Measurements from ENCODE around the gene KRT5. TPM values are rescaled to one million over a fixed set of nuclear protein-coding genes. Genes with fewer than 3 reads are reported as not detected.

The KRT5 gene
- polyA plus RNA-seq, 1 of the 3 experiments (the other 2 are of a cell fraction): not detected

DNA sequence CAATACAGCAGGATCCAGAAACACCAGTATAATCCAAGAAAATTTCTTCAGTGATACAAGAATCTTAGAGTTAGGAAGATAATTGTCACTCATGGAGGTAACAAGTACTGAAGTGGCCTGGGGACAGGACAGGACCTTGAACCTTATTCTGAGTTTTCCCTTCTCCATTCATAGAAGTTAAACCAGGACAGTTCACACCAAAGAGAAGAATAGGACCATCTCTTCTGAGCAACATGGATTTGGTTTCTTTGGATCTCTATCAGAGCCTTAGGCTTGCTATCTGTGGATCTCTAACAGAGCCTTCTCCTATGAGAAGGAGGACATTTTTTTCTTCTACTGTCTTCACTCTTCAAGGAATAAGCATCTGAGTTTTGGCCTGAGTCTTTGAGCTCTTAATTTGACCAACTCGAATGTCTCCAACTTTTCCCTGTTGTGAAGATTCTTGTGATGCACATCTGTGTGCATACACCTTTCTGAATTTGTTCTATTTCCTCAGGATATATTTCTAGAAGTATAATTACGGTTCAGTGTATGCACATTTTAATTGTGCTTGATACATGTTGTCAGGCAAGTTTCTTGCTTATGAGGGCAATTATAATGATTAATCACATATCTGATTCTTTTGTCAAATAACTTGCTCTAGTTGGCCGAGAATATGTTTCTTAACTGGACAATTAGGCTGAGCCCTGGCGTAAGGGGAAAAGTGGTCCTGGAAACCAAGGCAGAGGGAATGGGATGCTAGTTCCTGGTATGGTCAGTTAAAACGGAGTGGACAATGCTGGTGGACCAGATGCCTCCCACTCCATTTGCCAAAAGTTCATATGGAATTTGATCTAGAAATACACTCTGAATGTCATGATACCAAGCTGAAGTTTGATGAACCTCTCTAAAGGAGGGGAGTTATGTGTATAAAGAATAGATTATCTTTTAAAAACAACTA is 33.8 kb downstream of the KRT5 start:
- Histone ChIP-seq H3K79me2 (ENCODE audit: insufficient read depth) (no peaks in the 10 kb centered on the region), H3K4me2 (no peak overlapping the region), H3K27ac (ENCODE audit: low read depth in 2 of 2, low read length in 1 of 2) (no peak overlapping the region), H3K9me3 (peaks cover 9% of the 10 kb centered on the region; the same call in 1 of the 2 replicates), H3K27me3 (ENCODE audit: insufficient read depth) (peaks cover 17% of the 10 kb centered on the region; the same call in 1 of the 2 replicates), H3F3A (replicated peaks; ENCODE audit: insufficient read depth) (no peaks in the 10 kb centered on the region), H3K9me2 (no peaks in the 10 kb centered on the region), H3K4me3 (ENCODE audit: low read depth in 2 of 2, low read length in 1 of 2) (no peak overlapping the region), H4K20me1 (ENCODE audit: insufficient read depth) (no peaks in the 10 kb centered on the region), H3K9ac (no peak overlapping the region), H3K4me1 (ENCODE audit: control insufficient read depth in 1 of 2, insufficient read depth in 2 of 2, low read depth in 1 of 2, low read length in 1 of 2) (no peaks in the 10 kb centered on the region), H2AFZ (ENCODE audit: low read depth) (no peak overlapping the region), H3K36me3 (replicated peaks in 1 of 2; ENCODE audit: control insufficient read depth in 1 of 2, insufficient read depth in 2 of 2, low read length in 1 of 2) (no peaks in the 10 kb centered on the region)
- ChIA-PET CTCF (no interaction called here), POLR2A (no interaction called here)
- WGBS (ENCODE audit: low lambda C conversion rate): 4% methylated on average over 5 of the region's 5 CpGs
- TF ChIP-seq JUND (IDR thresholded peaks at IDR 0.05) (no peak), EP300 (IDR thresholded peaks at IDR 0.05; ENCODE audit: borderline replicate concordance in 1 of 2, low read depth in 1 of 2, low read length in 1 of 2) (no peak), RFX5 (IDR thresholded peaks at IDR 0.05; ENCODE audit: low read length) (no peak), TAF1 (IDR thresholded peaks at IDR 0.05; ENCODE audit: borderline replicate concordance, low read depth, low read length) (no peak), FOSL2 (IDR thresholded peaks at IDR 0.05; ENCODE audit: borderline replicate concordance, low read depth) (no peak), RCOR1 (IDR thresholded peaks at IDR 0.05; ENCODE audit: low read length) (no peak), EZH2phosphoT487 (IDR thresholded peaks at IDR 0.05; ENCODE audit: borderline replicate concordance, low read depth) (no peak), RXRA (IDR thresholded peaks at IDR 0.05; ENCODE audit: borderline replicate concordance, low read depth) (no peak)
- TF ChIP-seq, protein P1, sequence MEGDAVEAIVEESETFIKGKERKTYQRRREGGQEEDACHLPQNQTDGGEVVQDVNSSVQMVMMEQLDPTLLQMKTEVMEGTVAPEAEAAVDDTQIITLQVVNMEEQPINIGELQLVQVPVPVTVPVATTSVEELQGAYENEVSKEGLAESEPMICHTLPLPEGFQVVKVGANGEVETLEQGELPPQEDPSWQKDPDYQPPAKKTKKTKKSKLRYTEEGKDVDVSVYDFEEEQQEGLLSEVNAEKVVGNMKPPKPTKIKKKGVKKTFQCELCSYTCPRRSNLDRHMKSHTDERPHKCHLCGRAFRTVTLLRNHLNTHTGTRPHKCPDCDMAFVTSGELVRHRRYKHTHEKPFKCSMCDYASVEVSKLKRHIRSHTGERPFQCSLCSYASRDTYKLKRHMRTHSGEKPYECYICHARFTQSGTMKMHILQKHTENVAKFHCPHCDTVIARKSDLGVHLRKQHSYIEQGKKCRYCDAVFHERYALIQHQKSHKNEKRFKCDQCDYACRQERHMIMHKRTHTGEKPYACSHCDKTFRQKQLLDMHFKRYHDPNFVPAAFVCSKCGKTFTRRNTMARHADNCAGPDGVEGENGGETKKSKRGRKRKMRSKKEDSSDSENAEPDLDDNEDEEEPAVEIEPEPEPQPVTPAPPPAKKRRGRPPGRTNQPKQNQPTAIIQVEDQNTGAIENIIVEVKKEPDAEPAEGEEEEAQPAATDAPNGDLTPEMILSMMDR (IDR thresholded peaks at IDR 0.05): no peak
- TF ChIP-seq, protein P2, sequence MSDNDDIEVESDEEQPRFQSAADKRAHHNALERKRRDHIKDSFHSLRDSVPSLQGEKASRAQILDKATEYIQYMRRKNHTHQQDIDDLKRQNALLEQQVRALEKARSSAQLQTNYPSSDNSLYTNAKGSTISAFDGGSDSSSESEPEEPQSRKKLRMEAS (IDR thresholded peaks at IDR 0.05; ENCODE audit: low read depth): no peak
- TF ChIP-seq, protein P3, sequence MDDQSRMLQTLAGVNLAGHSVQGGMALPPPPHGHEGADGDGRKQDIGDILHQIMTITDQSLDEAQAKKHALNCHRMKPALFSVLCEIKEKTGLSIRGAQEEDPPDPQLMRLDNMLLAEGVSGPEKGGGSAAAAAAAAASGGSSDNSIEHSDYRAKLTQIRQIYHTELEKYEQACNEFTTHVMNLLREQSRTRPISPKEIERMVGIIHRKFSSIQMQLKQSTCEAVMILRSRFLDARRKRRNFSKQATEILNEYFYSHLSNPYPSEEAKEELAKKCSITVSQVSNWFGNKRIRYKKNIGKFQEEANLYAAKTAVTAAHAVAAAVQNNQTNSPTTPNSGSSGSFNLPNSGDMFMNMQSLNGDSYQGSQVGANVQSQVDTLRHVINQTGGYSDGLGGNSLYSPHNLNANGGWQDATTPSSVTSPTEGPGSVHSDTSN (IDR thresholded peaks at IDR 0.05): no peak
- no peak for DNase-seq

DNA sequence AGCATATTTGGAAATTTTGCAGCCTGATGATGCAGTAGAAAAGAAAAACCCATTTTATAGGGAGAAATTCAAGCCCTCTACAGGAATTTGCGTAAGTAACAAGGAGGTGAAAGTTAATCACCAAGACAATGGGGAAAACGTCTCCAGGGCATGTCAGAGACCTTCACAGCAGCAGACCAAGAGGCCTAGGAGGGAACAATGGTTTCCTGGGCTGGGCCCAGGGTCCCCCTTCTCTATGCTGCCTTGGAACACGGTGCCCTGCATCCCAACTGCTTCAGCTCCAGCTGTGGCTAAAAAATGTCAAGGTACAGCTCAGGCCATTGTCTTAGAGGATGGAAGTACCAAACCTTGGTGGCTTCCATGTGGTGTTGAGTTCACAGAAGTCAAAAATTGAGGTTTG is 40.1 kb downstream of the KRT5 start:
- no peaks in the 10 kb centered on the region for H4K20me1 ChIP-seq (ENCODE audit: insufficient read depth)
- no peaks in the 10 kb centered on the region for H3K9me2 ChIP-seq
- H3K79me2 ChIP-seq (ENCODE audit: insufficient read depth): no peaks in the 10 kb centered on the region
- no peak overlapping the region for H3K4me2 ChIP-seq
- 11% methylated on average over 3 of the region's 3 CpGs for WGBS (ENCODE audit: low lambda C conversion rate)
- peaks cover 4% of the 10 kb centered on the region; the same call in 1 of the 2 replicates for H3K27me3 ChIP-seq (ENCODE audit: insufficient read depth)
- peaks cover 6% of the 10 kb centered on the region; the same call in 1 of the 2 replicates for H3K9me3 ChIP-seq
- H2AFZ ChIP-seq (ENCODE audit: low read depth): no peak overlapping the region
- H3K36me3 ChIP-seq (replicated peaks in 1 of 2; ENCODE audit: control insufficient read depth in 1 of 2, insufficient read depth in 2 of 2, low read length in 1 of 2): no peaks in the 10 kb centered on the region
- no peak overlapping the region for H3K27ac ChIP-seq (ENCODE audit: low read depth in 2 of 2, low read length in 1 of 2)
- no peak overlapping the region for H3K4me3 ChIP-seq (ENCODE audit: low read depth in 2 of 2, low read length in 1 of 2)
- no peak for DNase-seq
- H3F3A ChIP-seq (replicated peaks; ENCODE audit: insufficient read depth): no peaks in the 10 kb centered on the region
- no peak overlapping the region for H3K9ac ChIP-seq
- no peaks in the 10 kb centered on the region for H3K4me1 ChIP-seq (ENCODE audit: control insufficient read depth in 1 of 2, insufficient read depth in 2 of 2, low read depth in 1 of 2, low read length in 1 of 2)
- CTCF ChIA-PET: no interaction called here
- POLR2A ChIA-PET: no interaction called here
- TF ChIP-seq, protein P1 (IDR thresholded peaks at IDR 0.05): no peak
- TF ChIP-seq TAF1 (IDR thresholded peaks at IDR 0.05; ENCODE audit: borderline replicate concordance, low read depth, low read length): no peak
- no peak for TF ChIP-seq JUND (IDR thresholded peaks at IDR 0.05)
- TF ChIP-seq NRF1 (IDR thresholded peaks at IDR 0.05; ENCODE audit: low read depth, low read length): no peak
- TF ChIP-seq, protein P4, sequence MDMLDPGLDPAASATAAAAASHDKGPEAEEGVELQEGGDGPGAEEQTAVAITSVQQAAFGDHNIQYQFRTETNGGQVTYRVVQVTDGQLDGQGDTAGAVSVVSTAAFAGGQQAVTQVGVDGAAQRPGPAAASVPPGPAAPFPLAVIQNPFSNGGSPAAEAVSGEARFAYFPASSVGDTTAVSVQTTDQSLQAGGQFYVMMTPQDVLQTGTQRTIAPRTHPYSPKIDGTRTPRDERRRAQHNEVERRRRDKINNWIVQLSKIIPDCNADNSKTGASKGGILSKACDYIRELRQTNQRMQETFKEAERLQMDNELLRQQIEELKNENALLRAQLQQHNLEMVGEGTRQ (IDR thresholded peaks at IDR 0.05; ENCODE audit: borderline replicate concordance, low read depth, low read length): no peak
- no peak for TF ChIP-seq EP300 (IDR thresholded peaks at IDR 0.05; ENCODE audit: borderline replicate concordance in 1 of 2, low read depth in 1 of 2, low read length in 1 of 2)
- no peak for TF ChIP-seq MXI1 (IDR thresholded peaks at IDR 0.05; ENCODE audit: low read depth, low read length)
- TF ChIP-seq, protein P5, sequence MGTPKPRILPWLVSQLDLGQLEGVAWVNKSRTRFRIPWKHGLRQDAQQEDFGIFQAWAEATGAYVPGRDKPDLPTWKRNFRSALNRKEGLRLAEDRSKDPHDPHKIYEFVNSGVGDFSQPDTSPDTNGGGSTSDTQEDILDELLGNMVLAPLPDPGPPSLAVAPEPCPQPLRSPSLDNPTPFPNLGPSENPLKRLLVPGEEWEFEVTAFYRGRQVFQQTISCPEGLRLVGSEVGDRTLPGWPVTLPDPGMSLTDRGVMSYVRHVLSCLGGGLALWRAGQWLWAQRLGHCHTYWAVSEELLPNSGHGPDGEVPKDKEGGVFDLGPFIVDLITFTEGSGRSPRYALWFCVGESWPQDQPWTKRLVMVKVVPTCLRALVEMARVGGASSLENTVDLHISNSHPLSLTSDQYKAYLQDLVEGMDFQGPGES (IDR thresholded peaks at IDR 0.05; ENCODE audit: low read depth, low read length): no peak
- TF ChIP-seq RCOR1 (IDR thresholded peaks at IDR 0.05; ENCODE audit: low read length): no peak
- TF ChIP-seq, protein P2 (IDR thresholded peaks at IDR 0.05; ENCODE audit: low read depth): no peak
- TF ChIP-seq RAD21 (IDR thresholded peaks at IDR 0.05; ENCODE audit: low read length): no peak

All from SK-N-SH (cell line).